IPS-NIHi11 (cell line): ENCODE measurements around the gene SPEF1.

ENCODE experiments used
- DNase-seq: peaks from one replicate; pipeline ENCODE4 v3.0.0; 2012; ENCODE audit warnings: mixed read lengths, low spot score

Gene SPEF1

DNA sequence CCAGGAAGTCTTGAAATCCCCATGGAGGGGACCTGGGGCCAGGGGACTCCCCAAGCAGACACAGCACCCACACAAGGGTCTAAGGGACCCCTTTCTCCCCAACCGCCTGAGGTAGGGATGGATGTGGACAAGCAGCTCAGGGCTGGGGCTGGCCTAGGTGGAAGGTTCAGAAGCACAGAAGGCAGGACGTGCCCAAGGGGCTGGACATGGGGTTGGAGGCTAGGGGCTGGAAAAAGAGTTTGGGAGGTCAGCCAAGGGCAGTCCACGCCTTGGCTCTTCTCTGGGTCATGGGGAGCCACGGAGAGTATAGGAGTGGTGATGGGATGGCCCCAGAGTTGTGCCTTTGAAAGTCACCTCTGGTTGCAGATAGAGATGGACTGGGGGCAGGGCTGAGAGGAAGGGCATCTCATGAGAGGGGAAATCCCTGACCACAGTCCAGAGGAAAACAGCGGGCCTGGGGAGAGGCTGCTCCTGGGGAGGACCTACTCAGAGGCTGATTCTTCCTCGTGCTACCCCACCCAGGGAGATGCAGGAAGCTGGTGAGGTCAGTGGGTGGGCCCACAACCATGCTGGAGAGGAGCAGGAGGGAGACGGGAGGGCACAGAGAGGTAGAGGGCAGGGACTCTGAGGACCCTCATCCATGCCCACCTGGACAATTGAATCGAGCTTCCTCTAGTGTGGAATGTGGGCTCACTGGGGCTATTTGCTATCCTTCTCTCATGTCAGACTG is 51.3 kb downstream of the SPEF1 start:
- no peak for DNase-seq

DNA sequence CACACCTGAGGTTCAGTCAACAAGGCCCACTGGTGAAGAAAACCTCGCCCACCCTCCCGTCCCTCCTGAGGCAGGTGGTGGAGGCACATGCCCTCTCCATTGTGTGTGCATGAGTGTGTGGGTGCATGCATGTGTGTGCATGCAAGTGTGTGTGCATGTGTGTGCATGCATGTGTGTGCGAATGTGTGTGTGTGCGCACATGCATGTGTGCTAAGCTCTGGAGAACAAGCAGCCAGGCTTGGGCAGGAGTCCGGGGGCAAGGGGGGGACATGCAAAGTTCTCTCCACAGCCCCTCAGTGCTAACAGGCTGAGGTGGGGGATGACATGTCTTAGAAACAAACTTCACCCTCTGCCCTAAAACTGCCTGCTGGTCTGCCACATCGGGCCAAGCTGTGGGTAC is 51.9 kb downstream of the SPEF1 start:
- no peak for DNase-seq

DNA sequence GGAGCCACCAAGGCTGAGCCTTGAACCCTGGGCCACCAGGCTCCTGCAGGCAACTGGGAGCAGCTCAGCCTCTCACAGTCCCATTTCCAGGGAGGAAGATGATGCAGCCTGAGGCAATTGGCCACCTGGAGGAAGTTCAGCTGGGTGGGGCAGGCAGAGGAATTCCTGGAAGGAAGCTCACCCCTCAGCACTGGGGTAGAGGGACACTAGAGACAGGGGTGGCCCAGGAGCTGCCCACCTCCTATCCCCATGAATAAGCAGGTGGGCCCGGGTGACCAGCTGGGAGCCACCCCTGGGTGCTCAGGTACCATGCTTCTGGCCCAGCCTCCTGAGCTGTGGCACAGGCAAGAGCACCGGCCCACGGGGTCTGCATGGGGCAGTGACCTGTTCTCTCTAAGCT is 52.4 kb downstream of the SPEF1 start:
- DNase-seq = no peak

DNA sequence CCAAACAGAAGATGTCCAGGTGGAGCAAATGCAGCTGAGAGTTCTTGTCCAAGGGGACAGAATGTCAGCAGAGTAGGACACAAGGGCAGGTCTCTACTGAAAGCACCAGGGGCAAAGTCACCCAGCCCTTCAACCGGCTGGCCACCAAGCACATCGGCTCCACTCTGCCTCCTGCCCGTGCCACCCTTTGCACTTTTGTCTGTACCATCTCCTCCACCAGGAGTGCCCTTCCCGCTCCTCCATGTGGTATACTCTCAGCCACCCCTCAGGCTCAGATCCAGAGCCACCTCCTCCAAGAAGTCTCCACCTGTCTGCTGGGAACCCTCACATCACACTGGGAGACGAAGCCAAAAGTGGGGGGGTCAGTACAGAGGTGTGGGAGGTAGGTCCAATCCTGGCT is 52.9 kb downstream of the SPEF1 start:
- DNase-seq = no peak
